ENCODE measurements around the gene TEN1.
"Not testable (repeated sequence)": the region's sequence is repeated elsewhere in the genome, so short reads cannot be mapped to it uniquely, and the experiment has no call there.

The TEN1 gene, protein sequence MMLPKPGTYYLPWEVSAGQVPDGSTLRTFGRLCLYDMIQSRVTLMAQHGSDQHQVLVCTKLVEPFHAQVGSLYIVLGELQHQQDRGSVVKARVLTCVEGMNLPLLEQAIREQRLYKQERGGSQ

DNA sequence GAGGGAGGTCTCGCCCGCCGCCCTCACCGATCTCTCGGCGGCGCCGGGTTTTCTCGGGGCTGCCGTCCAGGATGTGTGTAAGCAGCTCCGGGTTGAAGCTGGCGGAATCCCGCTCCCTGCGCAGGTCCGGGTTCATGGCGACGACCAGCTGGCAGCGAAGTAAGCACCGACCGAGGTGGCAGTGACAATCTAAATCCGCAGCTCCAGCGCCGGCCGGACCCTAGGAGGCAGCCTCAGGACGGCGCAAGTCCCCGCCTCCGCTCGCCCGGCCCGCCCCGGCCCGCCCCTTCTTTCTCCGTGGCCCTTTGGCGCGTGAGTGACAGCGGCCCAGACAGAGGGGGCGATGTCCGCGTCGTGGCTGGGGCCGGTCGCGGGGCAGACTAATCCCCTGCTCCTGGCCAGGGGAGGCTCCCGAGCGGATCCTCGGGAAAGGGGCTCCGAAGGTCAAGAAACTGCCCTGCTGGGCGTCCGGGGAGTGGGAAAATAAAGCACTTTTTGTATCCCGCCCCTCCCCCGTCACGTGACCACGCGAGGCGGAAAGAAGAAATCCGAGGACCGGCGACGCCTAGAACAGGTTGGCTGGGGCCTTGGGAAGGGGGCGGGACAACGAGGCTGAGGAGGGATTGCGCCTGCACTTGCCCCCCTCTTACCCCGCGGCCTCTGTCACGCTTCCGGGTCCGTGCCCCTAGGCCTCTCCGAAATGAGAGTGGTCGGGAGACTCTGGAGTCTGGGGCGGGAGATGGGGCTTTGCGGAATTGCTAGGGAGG is at the start of gene TEN1, which contains the start of gene ACOX1:
Gene TEN1 (plus strand): TSS at position 303 of the 767 bp plus-strand sequence. CDS start 6,953 bp downstream, outside the sequence.
Gene ACOX1 (minus strand): TSS at position 229 of the 767 bp plus-strand sequence. CDS start 93 bp downstream, at position 136.
- peak; percentile 96 for DNase-seq

- no peak for DNase-seq
Measured at GRCh38 chr17:75931062-75931461, 48.0 kb upstream of the TEN1 start.

GRCh38 chr17:75932852-75933251 is 46.2 kb upstream of the TEN1 start:
- no peak for DNase-seq

DNA sequence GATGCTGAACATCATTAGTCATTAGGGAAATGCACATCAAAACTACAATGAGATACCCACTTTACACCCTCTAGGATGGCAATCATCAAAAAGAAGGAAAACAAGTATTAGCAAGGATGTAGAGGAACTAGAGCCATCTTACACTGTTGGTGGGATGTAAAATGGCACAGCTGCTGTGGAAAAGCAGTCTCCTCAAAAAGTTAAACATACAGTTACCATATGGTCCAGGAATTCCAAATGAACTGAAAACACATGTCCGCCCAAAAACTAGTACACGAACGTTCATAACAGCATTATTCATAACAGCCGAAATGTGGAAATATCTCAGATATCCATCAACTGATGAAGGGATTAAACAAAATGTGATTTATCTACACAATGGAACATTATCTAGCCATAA is 45.2 kb upstream of the TEN1 start:
- no peak for DNase-seq

DNA sequence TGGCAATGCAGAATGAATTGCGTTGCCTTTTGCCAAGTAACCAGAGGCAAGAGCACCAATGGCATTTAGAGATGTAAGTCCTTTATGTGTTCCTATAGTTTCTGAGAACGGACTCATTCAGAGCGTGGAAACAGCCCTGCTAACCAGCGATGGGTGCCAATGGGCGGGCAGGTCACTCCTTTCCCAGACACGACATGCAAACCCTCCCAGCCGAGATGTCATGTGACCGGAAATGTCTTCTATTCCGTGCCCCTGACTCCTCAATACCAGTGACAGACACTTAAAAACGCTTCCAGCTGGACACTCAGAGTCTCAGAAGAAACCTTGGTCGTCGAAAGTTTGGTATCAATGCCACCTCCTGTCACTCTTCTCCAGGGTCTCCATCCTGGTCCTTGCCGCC is 41.4 kb upstream of the TEN1 start:
- no peak for DNase-seq

- peak; percentile 91 for DNase-seq
Measured at GRCh38 chr17:75940727-75941441, 38.2 kb upstream of the TEN1 start, which contains the start of gene FBF1. Gene FBF1 (minus strand): TSS chr17:75941042. CDS start chr17:75938149, 2,893 bp downstream.

GRCh38 chr17:75941442-75941819 is 37.6 kb upstream of the TEN1 start:
- no peak for DNase-seq

- no peak for DNase-seq
Measured at GRCh38 chr17:75942473-75942872, 36.6 kb upstream of the TEN1 start.

DNA sequence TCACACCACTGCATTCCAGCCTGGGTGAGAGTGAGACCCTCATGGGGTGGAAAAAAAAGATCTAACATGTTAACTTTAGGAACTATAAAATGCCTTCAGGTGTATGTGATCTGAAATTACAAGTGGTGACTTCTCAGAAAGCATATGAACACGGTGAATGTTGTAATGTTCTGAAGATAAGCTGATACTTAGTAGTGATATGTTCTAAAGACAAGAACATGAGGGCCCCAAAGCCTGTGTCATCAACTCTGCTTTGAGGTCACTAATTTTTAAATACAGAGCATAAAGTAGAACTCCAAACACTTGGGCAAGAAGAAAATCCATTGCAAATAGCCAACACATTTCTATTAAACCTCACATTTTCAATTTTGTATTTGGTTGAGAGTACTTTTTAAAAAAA is 35.5 kb upstream of the TEN1 start:
- no peak for DNase-seq

DNA sequence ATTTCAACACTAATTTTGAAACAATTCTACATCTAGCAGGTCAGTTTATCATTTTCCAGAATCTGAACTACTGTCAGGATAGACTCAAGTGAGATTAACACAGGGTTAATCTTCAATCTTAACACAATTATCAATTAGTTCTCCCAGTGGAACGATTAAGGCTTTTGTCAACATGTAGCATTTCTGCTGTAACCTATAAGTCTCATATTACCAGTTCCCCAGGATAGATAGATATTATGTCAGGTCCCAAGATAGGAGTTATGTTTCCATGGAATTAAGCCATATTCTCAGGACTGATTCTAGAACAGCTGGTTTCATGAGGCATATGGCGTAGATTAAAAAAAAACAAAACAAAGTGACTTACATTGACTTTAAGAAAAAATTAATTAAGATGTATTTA is 33.8 kb upstream of the TEN1 start:
- peak; percentile 84 for DNase-seq

GRCh38 chr17:75950421-75950820 is 28.6 kb upstream of the TEN1 start:
- no peak for DNase-seq

DNA sequence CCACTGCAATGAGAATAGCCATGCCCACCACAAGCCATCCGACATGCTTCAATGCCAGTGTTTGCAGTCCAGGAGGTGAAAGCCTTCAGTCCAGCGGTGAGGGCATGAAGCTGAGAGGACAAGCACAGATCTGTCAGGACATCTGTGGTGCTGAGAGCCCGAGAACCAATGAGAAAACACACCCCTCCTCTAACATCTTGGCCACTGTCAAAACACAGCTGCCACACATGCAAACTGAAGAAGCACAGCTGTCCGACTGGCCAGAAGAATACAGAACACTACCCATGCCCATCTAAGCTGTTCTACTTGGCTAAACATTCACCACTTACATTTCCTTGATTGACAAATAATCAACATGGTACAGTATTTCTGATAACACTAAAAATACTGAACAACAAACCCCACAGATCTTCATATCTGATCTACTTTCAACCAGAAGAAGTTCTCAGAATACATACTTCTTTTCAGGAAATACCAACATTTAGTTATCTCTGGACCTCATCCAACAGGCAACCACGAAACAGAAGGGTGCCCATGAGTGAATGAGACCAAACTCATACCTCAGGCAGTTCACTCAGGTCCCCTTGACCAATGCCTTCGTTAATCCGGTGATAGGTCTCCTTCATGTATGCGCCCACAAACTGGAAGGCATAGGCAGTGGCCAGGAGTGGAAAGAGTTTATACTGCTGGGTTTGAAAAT is 28.0 kb upstream of the TEN1 start:
- DNase-seq, result no peak

- no peak for DNase-seq
Measured at GRCh38 chr17:75959051-75959838, 19.8 kb upstream of the TEN1 start.

DNA sequence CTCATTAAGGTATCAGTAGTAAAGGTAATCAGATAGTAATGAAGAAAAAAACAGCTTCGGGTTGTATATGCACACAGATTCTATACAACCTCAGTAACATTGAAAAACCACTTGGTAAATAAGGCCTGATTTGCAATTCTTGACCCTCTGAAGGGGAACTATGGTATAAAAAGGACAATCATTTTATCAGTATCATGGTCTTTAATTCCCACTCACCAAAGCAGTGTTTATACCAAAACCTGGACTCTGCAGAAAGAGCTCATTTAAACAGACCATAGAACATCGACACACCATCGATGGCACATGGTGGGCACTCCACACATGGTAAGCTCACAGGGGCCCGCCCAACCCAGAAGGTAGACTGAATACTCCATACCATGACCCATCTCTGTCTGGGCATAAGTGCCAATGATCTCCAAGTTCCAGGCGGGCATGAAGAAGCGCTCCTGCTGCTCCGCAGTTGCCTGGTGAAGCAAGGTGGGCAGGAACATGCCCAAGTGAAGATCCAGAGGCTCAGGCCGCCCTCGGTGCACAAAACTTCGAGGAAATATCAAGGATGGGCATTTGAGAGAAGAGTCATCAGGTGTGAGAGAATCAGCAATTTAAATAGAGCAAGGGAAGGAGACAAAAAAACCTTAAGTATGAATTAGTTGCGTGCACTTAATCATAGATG is 19.1 kb upstream of the TEN1 start:
- DNase-seq, result no peak

DNA sequence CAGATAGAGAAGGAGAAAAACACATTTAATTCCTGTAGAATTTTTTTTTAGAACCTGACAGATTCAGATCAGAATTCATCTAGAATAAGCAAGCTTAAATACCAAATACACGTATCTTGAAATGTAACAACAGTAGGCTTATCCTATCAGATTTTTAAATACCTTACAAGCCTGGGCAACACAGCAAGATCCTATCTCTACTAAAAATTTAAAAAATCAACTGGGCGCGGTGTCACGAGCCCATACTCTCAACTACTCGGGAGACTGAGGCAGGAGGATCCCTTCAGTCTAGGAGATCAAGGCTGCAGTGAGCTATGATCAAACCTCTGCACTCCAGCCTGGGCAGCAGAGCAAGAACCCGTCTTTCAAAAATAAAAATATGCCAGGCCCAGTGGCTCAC is 13.6 kb upstream of the TEN1 start:
- no peak for DNase-seq

GRCh38 chr17:75969044-75969443 is 10.0 kb upstream of the TEN1 start:
- not testable (repeated sequence) for DNase-seq

DNA sequence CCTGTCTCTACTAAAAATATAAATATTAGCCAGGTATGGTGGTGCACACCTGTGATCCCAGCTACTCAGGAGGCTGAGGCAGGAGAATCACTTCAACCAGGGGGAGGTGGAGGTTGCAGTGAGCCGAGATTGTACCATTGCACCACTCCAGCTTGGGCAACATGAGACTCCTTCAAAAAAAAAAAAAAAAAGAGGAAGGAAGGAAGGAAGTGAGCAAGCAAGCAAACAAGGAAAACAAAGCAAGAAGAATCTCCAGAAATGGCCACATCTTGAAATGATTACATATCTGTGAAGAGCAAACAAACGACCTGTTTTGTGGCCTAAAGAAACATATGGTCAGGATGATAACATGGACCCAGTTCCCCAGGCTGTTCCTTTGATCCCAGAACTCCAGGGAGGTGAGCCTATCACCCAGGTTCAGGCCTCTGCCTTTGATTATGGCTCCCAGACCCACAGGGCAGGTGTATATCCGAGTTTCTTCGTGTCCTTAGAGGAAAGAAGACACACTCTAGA is 9.0 kb upstream of the TEN1 start:
- DNase-seq, result no peak

DNA sequence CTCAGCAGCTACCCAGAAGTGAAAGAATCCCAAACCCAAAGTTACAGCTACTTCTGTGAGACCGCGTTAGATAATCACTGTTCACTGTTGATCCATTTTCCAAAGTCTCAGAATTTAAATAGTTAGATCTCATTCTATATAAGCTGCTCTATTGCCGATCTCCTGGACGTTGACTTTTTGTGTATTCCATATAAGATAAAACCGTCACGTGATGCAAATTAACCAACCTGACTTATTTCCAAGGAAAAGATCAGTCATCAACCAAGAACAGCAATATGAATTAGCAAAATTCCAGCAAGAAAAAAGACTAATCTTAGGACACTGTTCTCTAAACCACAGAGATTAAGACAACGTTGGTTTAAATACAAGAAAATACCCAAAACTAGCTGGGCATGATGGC is 8.4 kb upstream of the TEN1 start:
- DNase-seq, result no peak

GRCh38 chr17:75975187-75975586 is 3.9 kb upstream of the TEN1 start:
- DNase-seq, result not testable (repeated sequence)

GRCh38 chr17:75975757-75976174 is 3.3 kb upstream of the TEN1 start:
- DNase-seq, result no peak

GRCh38 chr17:75976175-75976848 is 2.7 kb upstream of the TEN1 start:
- DNase-seq, result no peak

Data from NCI-H2171 (cell line).